IMR-90 (cell line): ENCODE measurements around the gene TMEM52B.

ENCODE experiments used
- CTCF ChIP-seq: conservative IDR thresholded peaks from 2 replicates; pipeline ENCODE4 v1.5.1; 2012; ENCODE audit warnings: mild to moderate bottlenecking, low read depth, low read length, improper control_type of control experiment
- FOS ChIP-seq: fragments of 150-350 bp; IDR thresholded peaks from 2 replicates; pipeline ENCODE4 v1.6.1; 2016; ENCODE audit warnings: low read depth, low read length
- MAFK ChIP-seq: IDR thresholded peaks from 2 replicates; pipeline ENCODE4 v1.6.1; 2012; ENCODE audit warnings: low read depth, low read length, improper control_type of control experiment
- MAZ ChIP-seq: IDR thresholded peaks from 2 replicates; pipeline ENCODE4 v1.6.1; 2012; ENCODE audit warnings: low read depth, mild to moderate bottlenecking, low read length, improper control_type of control experiment, moderate library complexity, borderline replicate concordance
- NFE2L2 ChIP-seq: fragments of 150-350 bp; IDR thresholded peaks from 2 replicates; pipeline ENCODE4 v1.6.1; 2016; ENCODE audit warnings: low read depth, mild to moderate bottlenecking, low read length
- POLR2A ChIP-seq: IDR thresholded peaks from 2 replicates; pipeline ENCODE4 v1.6.1; 2012; ENCODE audit warnings: mild to moderate bottlenecking, low read depth, low read length
- RAD21 ChIP-seq: IDR thresholded peaks from 2 replicates; pipeline ENCODE4 v1.6.1; 2012; ENCODE audit warnings: low read length, improper control_type of control experiment
- RFX5 ChIP-seq: IDR thresholded peaks from 2 replicates; pipeline ENCODE4 v1.8.0; 2012; ENCODE audit warnings: low read depth, mild to moderate bottlenecking, low read length, moderate library complexity
- SMC3 ChIP-seq: fragments of 150-350 bp; IDR thresholded peaks from 2 replicates; pipeline ENCODE4 v1.6.1; 2016; ENCODE audit warnings: low read depth, mild to moderate bottlenecking, antibody characterized with exemption, low read length, moderate library complexity
- TF ChIP-seq, protein P1 (sequence below): fragments of 150-350 bp; IDR thresholded peaks from 2 replicates; pipeline ENCODE4 v1.6.1; 2016; ENCODE audit warnings: low read depth, mild to moderate bottlenecking, low read length, moderate library complexity, borderline replicate concordance

- TF ChIP-seq CTCF (no peak), MAFK (no peak), POLR2A (no peak), FOS (no peak), SMC3 (no peak), MAZ (no peak), NFE2L2 (no peak), RFX5 (no peak), RAD21 (no peak)
- TF ChIP-seq, protein P1, sequence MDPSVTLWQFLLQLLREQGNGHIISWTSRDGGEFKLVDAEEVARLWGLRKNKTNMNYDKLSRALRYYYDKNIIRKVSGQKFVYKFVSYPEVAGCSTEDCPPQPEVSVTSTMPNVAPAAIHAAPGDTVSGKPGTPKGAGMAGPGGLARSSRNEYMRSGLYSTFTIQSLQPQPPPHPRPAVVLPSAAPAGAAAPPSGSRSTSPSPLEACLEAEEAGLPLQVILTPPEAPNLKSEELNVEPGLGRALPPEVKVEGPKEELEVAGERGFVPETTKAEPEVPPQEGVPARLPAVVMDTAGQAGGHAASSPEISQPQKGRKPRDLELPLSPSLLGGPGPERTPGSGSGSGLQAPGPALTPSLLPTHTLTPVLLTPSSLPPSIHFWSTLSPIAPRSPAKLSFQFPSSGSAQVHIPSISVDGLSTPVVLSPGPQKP: no peak
These were observed 47.6 kb upstream of the TMEM52B start for GRCh38 chr12:10131111-10131690.
